Neuronal stem cell (in vitro differentiated cells): ENCODE results near the gene KCTD6.

Experiments
- DNase-seq: peaks from one replicate; pipeline ENCODE4 v3.0.0-alpha.2; 2013; ENCODE audit warnings: low spot score
- H2AFZ ChIP-seq: one replicate; pipeline ENCODE4 v1.6.1; 2013; ENCODE audit warnings: mild to moderate bottlenecking, low read length, inconsistent platforms
- H2AK5ac ChIP-seq: 2 replicates; pipeline ENCODE4 v1.6.1; 2013; ENCODE audit warnings: low read depth, mild to moderate bottlenecking, inconsistent platforms, low read length, moderate library complexity, mixed read lengths
- H2BK120ac ChIP-seq: 2 replicates; pipeline ENCODE4 v1.6.1; 2013; ENCODE audit warnings: low read depth, mild to moderate bottlenecking, inconsistent platforms, low read length, moderate library complexity, mixed read lengths
- H2BK12ac ChIP-seq: one replicate; pipeline ENCODE4 v1.6.1; 2013; ENCODE audit warnings: low read length, inconsistent platforms
- H2BK15ac ChIP-seq: 2 replicates; pipeline ENCODE4 v1.6.1; 2013; ENCODE audit warnings: mild to moderate bottlenecking, low read length, inconsistent platforms, mixed read lengths
- H2BK5ac ChIP-seq: one replicate; pipeline ENCODE4 v1.6.1; 2013; ENCODE audit warnings: inconsistent platforms, mild to moderate bottlenecking, low read length, moderate library complexity
- H3K14ac ChIP-seq: one replicate; pipeline ENCODE4 v1.6.1; 2013; ENCODE audit warnings: low read length, inconsistent platforms
- H3K18ac ChIP-seq: 2 replicates; pipeline ENCODE4 v1.6.1; 2013; ENCODE audit warnings: low read length, inconsistent platforms
- H3K23ac ChIP-seq: 2 replicates; pipeline ENCODE4 v1.6.1; 2013; ENCODE audit warnings: low read depth, mild to moderate bottlenecking, mixed read lengths, low read length, inconsistent platforms; ENCODE audit not compliant: poor library complexity
- H3K27ac ChIP-seq: replicated peaks from 3 replicates; pipeline ENCODE4 v1.5.1; 2013; ENCODE audit warnings: low read length, inconsistent platforms
- H3K27me3 ChIP-seq, 3 experiments: 2 replicates each; pipeline ENCODE4 v1.6.1; 2013; ENCODE audit warnings: low read length in 3 of 3, mild to moderate bottlenecking in 2 of 3, inconsistent platforms in 1 of 3, low read depth in 1 of 3, mixed read lengths in 1 of 3, moderate library complexity in 1 of 3; ENCODE audit not compliant: control insufficient read depth in 3 of 3, insufficient read depth in 3 of 3
- H3K36me3 ChIP-seq, 2 donors: replicated peaks in 1 of 2; 2 replicates each; pipeline ENCODE4 v1.6.1; 2013; ENCODE audit warnings: low read length in 2 of 2; ENCODE audit not compliant: control insufficient read depth in 2 of 2, insufficient read depth in 2 of 2
- H3K4ac ChIP-seq: 2 replicates; pipeline ENCODE4 v1.6.1; 2013; ENCODE audit warnings: inconsistent platforms, mild to moderate bottlenecking, low read length, moderate library complexity
- H3K4me1 ChIP-seq, 2 donors: 1 replicate in 1 of 2; 2 replicates in 1 of 2; pipeline ENCODE4 v1.6.1; 2013; ENCODE audit warnings: low read length in 2 of 2, low read depth in 1 of 2; ENCODE audit not compliant: control insufficient read depth in 2 of 2, insufficient read depth in 1 of 2
- H3K4me2 ChIP-seq: one replicate; pipeline ENCODE4 v1.6.1; 2013; ENCODE audit warnings: mild to moderate bottlenecking, low read length, inconsistent platforms; ENCODE audit not compliant: insufficient read depth, poor library complexity, severe bottlenecking
- H3K4me3 ChIP-seq, 2 donors: 2 replicates each; pipeline ENCODE4 v1.5.1; 2013; ENCODE audit warnings: low read length in 2 of 2, mild to moderate bottlenecking in 2 of 2, inconsistent platforms in 1 of 2, moderate library complexity in 1 of 2
- H3K79me1 ChIP-seq: one replicate; pipeline ENCODE4 v1.6.1; 2013; ENCODE audit warnings: low read depth, mild to moderate bottlenecking, inconsistent platforms, low read length, moderate library complexity
- H3K9ac ChIP-seq: one replicate; pipeline ENCODE4 v1.6.1; 2013; ENCODE audit warnings: mild to moderate bottlenecking, low read depth, low read length, inconsistent platforms; ENCODE audit not compliant: poor library complexity
- H3K9me3 ChIP-seq, 2 donors: replicated peaks in 1 of 2; 2 replicates each; pipeline versions ENCODE3 to v1.6.1; 2013; ENCODE audit warnings: low read length in 2 of 2, mild to moderate bottlenecking in 2 of 2, inconsistent platforms in 1 of 2, low read depth in 1 of 2, mixed read lengths in 1 of 2, moderate library complexity in 1 of 2; ENCODE audit not compliant: control insufficient read depth in 2 of 2, insufficient read depth in 1 of 2
- H4K8ac ChIP-seq: one replicate; pipeline ENCODE4 v1.6.1; 2013; ENCODE audit warnings: low read depth, mild to moderate bottlenecking, inconsistent platforms, low read length, moderate library complexity
- H4K91ac ChIP-seq: one replicate; pipeline ENCODE4 v1.6.1; 2013; ENCODE audit warnings: low read length, low read depth, mild to moderate bottlenecking, inconsistent platforms; ENCODE audit not compliant: poor library complexity
- WGBS, 2 donors: extraction: QIAGEN DNeasy Blood & Tissue Kit; methylation state at CpG; one replicate each; pipeline ENCODE4 v1.1.7; 2013; ENCODE audit warnings: missing lambda C conversion rate in 2 of 2, mixed read lengths in 1 of 2; ENCODE audit not compliant: insufficient read length in 2 of 2, insufficient replicate concordance in 1 of 2; ENCODE audit errors: extremely low coverage in 2 of 2; 5-methylcytosine and 5-hydroxymethylcytosine counted together

KCTD6 gene

DNA sequence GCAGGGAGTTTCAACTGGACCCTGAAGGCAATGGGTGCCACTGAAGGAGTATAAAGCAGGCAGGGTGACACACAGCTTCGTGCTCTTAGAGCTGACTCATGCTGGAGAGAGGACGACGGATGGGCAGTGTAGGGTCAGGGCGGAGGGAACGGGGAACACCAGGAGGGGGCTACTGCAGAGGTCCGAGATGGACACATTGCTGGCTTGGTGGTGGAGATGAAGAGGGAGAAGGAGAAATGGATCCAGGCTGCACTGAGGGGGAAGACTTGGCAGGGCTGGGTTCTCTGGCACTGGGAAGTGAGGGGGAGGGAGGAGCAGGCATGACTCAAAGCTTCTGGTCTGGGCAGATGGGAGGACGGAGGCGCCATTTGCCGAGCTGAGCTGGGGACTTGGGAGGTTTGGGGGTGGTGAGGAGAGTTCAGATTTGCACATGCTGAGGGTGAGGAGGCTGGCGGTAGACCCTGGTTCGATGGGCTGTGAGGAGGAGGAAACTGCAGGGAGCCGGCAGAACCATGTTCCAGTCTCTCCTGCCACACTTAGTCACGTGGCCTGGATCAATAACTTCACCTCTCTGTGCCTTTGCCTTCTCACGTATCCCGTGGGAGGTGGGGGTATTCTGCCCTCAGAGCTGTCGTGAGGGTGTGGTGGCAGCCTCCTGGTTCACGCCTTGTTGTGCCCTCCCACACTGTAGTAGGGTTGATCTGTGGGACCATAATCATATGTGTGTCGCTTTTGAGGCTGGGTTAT, 4.6 kb upstream of the KCTD6 start:
- H3K9ac ChIP-seq: no peak overlapping the region
- no CpG with 5 or more reads among the region's 18 CpGs for WGBS, 2 donors
- DNase-seq: no peak
- H3K79me1 ChIP-seq: no peaks in the 10 kb centered on the region
- H3K27me3 ChIP-seq: peaks cover 0 to 6% (median 0%) of the 10 kb centered on the region in 3 experiments
- H3K4me3 ChIP-seq: no peak overlapping the region
- H4K91ac ChIP-seq: no peak overlapping the region
- H2BK5ac ChIP-seq: no peak overlapping the region
- no peaks in the 10 kb centered on the region for H3K9me3 ChIP-seq
- H3K14ac ChIP-seq: no peak overlapping the region
- H2BK15ac ChIP-seq: peak overlapping the region; percentile 25
- no peak overlapping the region for H2AFZ ChIP-seq
- H3K18ac ChIP-seq: peak overlapping the region; percentile 70
- peak overlapping the region; percentile 26 for H2AK5ac ChIP-seq
- H3K4me1 ChIP-seq: peaks cover 10 to 11% of the 10 kb centered on the region in 2 donors
- peak overlapping the region; percentile 45 for H3K23ac ChIP-seq
- no peak overlapping the region for H4K8ac ChIP-seq
- H3K27ac ChIP-seq: no peak overlapping the region
- peak overlapping the region; percentile 14 for H2BK12ac ChIP-seq
- no peak overlapping the region for H3K4ac ChIP-seq
- no peak overlapping the region for H2BK120ac ChIP-seq
- H3K36me3 ChIP-seq: no peaks in the 10 kb centered on the region
- H3K4me2 ChIP-seq: no peak overlapping the region

DNA sequence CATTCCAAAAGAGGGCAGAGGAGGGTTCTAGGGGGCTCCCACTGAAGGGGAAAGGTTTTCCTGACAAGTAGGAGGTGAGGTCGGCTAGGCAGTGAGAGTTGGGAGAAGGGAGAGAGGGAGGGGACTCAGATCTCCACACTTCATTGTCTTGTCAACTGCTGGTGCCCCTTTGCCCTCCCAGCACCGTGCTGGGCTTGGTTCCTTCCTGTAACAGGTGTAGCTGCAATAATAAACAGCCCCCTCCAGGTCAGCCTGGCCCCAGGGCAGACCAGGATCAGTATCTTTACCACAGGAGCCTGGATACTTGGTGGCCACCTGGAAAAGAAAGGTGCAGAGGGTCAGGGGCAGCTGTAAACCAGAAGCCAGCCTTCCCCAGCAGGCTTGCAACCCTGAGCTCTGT, 2.9 kb upstream of the KCTD6 start:
- no peak overlapping the region for H2BK15ac ChIP-seq
- H3K23ac ChIP-seq: no peak overlapping the region
- H3K4me3 ChIP-seq: no peak overlapping the region
- H2BK5ac ChIP-seq: no peak overlapping the region
- H3K36me3 ChIP-seq: no peaks in the 10 kb centered on the region
- no CpG with 5 or more reads among the region's 2 CpGs for WGBS, 2 donors
- H2AFZ ChIP-seq: no peak overlapping the region
- H3K9me3 ChIP-seq: no peaks in the 10 kb centered on the region
- peak overlapping the region; percentile 15 for H2AK5ac ChIP-seq
- H3K4me1 ChIP-seq: peaks cover 16% of the 10 kb centered on the region in 2 donors
- H4K91ac ChIP-seq: no peak overlapping the region
- peaks cover 0 to 6% (median 0%) of the 10 kb centered on the region in 3 experiments for H3K27me3 ChIP-seq
- no peak overlapping the region for H3K4ac ChIP-seq
- no peaks in the 10 kb centered on the region for H3K79me1 ChIP-seq
- H4K8ac ChIP-seq: no peak overlapping the region
- no peak overlapping the region for H3K18ac ChIP-seq
- H3K27ac ChIP-seq: no peak overlapping the region
- no peak overlapping the region for H2BK120ac ChIP-seq
- no peak overlapping the region for H3K4me2 ChIP-seq
- no peak overlapping the region for H2BK12ac ChIP-seq
- H3K14ac ChIP-seq: no peak overlapping the region
- DNase-seq: no peak
- H3K9ac ChIP-seq: peak overlapping the region; percentile 9

DNA sequence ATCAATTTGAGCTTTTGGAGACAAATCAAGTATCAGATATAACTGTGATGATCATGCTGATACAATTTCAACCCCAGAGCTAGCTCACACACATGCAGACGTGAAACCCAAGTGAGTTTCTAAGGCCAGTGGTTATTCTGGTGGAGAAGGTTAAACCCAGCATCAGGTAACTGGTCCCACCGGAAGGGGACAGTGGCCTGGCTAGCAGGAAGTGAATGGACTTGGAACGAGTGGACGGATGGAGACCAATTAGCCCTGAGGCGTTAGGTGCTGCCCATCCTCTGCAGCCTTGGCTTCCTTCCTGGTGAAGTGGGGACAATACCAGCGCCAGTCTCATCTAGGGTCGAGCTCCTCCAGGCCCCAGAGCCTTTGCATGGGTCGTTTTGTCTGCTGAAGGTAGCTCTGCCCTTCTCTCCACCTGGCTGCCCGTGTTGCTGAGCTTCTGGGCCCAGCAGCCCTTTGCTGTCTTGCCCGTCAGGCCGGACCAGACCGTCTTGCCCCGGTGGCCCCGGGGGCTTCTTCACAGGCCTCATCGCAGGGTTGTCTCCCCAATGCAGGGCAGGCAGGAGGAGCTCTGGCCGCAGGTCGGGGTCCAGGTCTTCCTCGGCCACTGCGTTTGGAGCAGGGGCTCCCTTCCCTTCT, 915 bp upstream of the KCTD6 start:
- peaks cover 15 to 30% of the 10 kb centered on the region in 2 donors for H3K4me1 ChIP-seq
- no peak overlapping the region for H3K9ac ChIP-seq
- H3K4me3 ChIP-seq: peak overlapping the region in 1 of 2 donors; percentile 48
- H3K27ac ChIP-seq: no peak overlapping the region
- peak overlapping the region; percentile 88 for H2AFZ ChIP-seq
- WGBS, 2 donors: no CpG with 5 or more reads among the region's 19 CpGs
- H3K36me3 ChIP-seq: no peaks in the 10 kb centered on the region
- H3K4ac ChIP-seq: no peak overlapping the region
- H2BK120ac ChIP-seq: no peak overlapping the region
- peak overlapping the region; percentile 79 for H3K18ac ChIP-seq
- H4K8ac ChIP-seq: no peak overlapping the region
- H3K79me1 ChIP-seq: no peaks in the 10 kb centered on the region
- H2BK5ac ChIP-seq: peak overlapping the region; percentile 59
- H3K23ac ChIP-seq: no peak overlapping the region
- DNase-seq: no peak
- no peak overlapping the region for H3K4me2 ChIP-seq
- peak overlapping the region; percentile 34 for H2AK5ac ChIP-seq
- no peak overlapping the region for H2BK12ac ChIP-seq
- peaks cover 0 to 5% of the 10 kb centered on the region in 2 donors for H3K9me3 ChIP-seq
- H3K27me3 ChIP-seq: peaks cover 0 to 6% (median 0%) of the 10 kb centered on the region in 3 experiments
- no peak overlapping the region for H4K91ac ChIP-seq
- H3K14ac ChIP-seq: no peak overlapping the region
- peak overlapping the region; percentile 76 for H2BK15ac ChIP-seq

DNA sequence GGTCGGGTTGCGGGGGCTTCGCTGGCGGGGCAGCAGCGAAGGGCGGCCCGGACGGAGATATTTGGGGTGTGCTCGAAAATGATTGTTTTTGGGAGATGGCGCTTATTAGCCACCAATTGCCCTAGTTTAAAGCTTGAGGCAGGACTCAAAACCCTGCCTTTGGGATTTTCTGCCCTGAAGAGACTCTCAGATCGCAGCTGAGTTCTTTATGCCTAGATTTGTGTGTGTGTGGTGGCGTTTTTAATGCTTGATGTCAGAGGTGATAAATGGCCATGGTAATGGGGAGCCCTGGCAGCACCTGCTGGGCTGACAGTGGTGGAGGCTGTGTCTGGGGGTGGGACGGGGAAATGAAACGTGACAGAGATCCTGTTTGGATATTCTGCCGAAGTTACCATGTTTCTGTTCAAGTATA, 604 bp downstream of the KCTD6 start:
- Histone ChIP-seq H3K9ac (peak overlapping the region; percentile 5), H2AK5ac (no peak overlapping the region), H3K9me3 (peaks cover 0 to 11% of the 10 kb centered on the region in 2 donors), H2BK15ac (no peak overlapping the region), H3K4me1 (peaks cover 15 to 43% of the 10 kb centered on the region in 2 donors), H2BK5ac (no peak overlapping the region), H3K4me3 (peak overlapping the region; percentile 79 to 83), H3K79me1 (no peaks in the 10 kb centered on the region), H2BK120ac (no peak overlapping the region), H2BK12ac (no peak overlapping the region), H3K4ac (no peak overlapping the region), H3K36me3 (no peaks in the 10 kb centered on the region), H3K23ac (no peak overlapping the region), H2AFZ (peak overlapping the region; percentile 79), H3K4me2 (peak overlapping the region; percentile 75), H4K91ac (no peak overlapping the region), H3K18ac (peak overlapping the region; percentile 92), H3K14ac (no peak overlapping the region), H3K27me3 (peaks cover 0 to 6% (median 0%) of the 10 kb centered on the region in 3 experiments), H3K27ac (no peak overlapping the region), H4K8ac (no peak overlapping the region)
- DNase-seq: no peak
- no CpG with 5 or more reads among the region's 15 CpGs for WGBS, 2 donors
